Ascending aorta (tissue), 2 donors: ENCODE measurements around the gene TCERG1L. TPM values are rescaled to one million over a fixed set of nuclear protein-coding genes. Genes with fewer than 3 reads are reported as not detected.
A peak's percentile ranks its signal among the peaks of the same experiment; 100 is the strongest.
"Not testable (repeated sequence)": the region's sequence is repeated elsewhere in the genome, so short reads cannot be mapped to it uniquely, and the experiment has no call there.

Experiments used
- DNase-seq, 2 donors: peaks; one replicate each; pipeline ENCODE4 v3.0.0-alpha.2; 2019; ENCODE audit warnings: low spot score in 2 of 2
- H3K27ac ChIP-seq, 2 donors: fragments of 200-600 bp; sonication (generic); one replicate each; pipeline ENCODE4 v1.5.1; 2016 to 2017; ENCODE audit warnings: mild to moderate bottlenecking in 1 of 2
- H3K27me3 ChIP-seq: fragments of 200-600 bp; sonication (generic); one replicate; pipeline ENCODE4 v1.5.1; 2017
- H3K36me3 ChIP-seq, 2 donors: fragments of 200-600 bp; sonication (generic); one replicate each; pipeline ENCODE4 v1.5.1; 2016
- H3K4me1 ChIP-seq, 2 donors: fragments of 200-600 bp; sonication (generic); one replicate each; pipeline ENCODE4 v1.5.1; 2016 to 2017; ENCODE audit warnings: mild to moderate bottlenecking in 1 of 2
- H3K4me3 ChIP-seq, 2 donors: fragments of 200-600 bp; sonication (generic); one replicate each; pipeline ENCODE4 v1.5.1; 2016 to 2017; ENCODE audit warnings: mild to moderate bottlenecking in 1 of 2
- H3K9me3 ChIP-seq, 2 donors: fragments of 200-600 bp; sonication (generic); one replicate each; pipeline ENCODE4 v1.5.1; 2016
- intact Hi-C: fragments of 100-400 bp; cut with DNase I; formaldehyde crosslinking; loops from one replicate; pipeline ENCODE4 v1.15.1; 2023
- total RNA-seq: library from RNA; depleted of rRNA; stranded (reverse); fragments of >200 nt; gene quantifications from one replicate; pipeline ENCODE4 v1.1.0, GENCODE V29; 2016
- TF ChIP-seq, protein P1 (sequence below), 3 experiments: fragments of 200-600 bp in 2 of 3; fragments of 450-650 bp in 1 of 3; sonication (generic) in 2 of 3; IDR thresholded peaks; one replicate each; pipeline ENCODE4 v1.5.1; 2016 to 2019; ENCODE audit warnings: antibody characterized with exemption in 3 of 3, mild to moderate bottlenecking in 1 of 3, moderate library complexity in 1 of 3

The TCERG1L gene
- total RNA-seq, 1 donor from 2014 or later: not detected

GRCh38 chr10:131345691-131346090 is 34.2 kb upstream of the TCERG1L start:
- Histone ChIP-seq H3K9me3 (no peaks in the 10 kb centered on the region), H3K27ac (no peak overlapping the region), H3K4me3 (no peak overlapping the region), H3K4me1 (no peaks in the 10 kb centered on the region), H3K36me3 (no peaks in the 10 kb centered on the region), H3K27me3 (no peaks in the 10 kb centered on the region)
- DNase-seq: no peak
- TF ChIP-seq, protein P1, sequence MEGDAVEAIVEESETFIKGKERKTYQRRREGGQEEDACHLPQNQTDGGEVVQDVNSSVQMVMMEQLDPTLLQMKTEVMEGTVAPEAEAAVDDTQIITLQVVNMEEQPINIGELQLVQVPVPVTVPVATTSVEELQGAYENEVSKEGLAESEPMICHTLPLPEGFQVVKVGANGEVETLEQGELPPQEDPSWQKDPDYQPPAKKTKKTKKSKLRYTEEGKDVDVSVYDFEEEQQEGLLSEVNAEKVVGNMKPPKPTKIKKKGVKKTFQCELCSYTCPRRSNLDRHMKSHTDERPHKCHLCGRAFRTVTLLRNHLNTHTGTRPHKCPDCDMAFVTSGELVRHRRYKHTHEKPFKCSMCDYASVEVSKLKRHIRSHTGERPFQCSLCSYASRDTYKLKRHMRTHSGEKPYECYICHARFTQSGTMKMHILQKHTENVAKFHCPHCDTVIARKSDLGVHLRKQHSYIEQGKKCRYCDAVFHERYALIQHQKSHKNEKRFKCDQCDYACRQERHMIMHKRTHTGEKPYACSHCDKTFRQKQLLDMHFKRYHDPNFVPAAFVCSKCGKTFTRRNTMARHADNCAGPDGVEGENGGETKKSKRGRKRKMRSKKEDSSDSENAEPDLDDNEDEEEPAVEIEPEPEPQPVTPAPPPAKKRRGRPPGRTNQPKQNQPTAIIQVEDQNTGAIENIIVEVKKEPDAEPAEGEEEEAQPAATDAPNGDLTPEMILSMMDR (IDR thresholded peaks at IDR 0.05): no peak
- intact Hi-C loops: no loop called here

DNA sequence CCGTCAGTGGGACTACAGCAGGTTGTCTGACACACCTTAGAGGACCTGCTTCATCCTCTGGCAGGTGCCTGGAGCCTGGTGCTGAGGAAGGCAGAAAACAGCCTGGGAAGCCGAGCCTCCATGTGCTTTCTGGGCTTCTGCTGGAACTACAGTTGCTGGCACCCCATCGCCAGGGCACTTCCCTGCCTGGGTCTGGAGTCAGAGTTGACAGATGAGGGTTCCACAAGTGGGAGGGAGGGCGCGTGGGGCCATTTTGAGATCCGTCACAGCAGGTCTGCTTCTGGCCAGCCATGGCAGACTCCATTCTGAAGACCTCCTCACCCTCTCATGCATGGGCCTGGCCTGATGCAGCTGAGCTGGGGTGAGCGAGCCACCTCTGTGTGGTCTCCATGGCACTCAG is 33.2 kb upstream of the TCERG1L start:
- no peaks in the 10 kb centered on the region for H3K27me3 ChIP-seq
- H3K27ac ChIP-seq: no peak overlapping the region
- no peaks in the 10 kb centered on the region for H3K36me3 ChIP-seq
- intact Hi-C loops: no loop called here
- DNase-seq: no peak
- TF ChIP-seq, protein P1 (IDR thresholded peaks at IDR 0.05): no peak
- H3K4me1 ChIP-seq: no peaks in the 10 kb centered on the region
- H3K9me3 ChIP-seq: no peaks in the 10 kb centered on the region
- no peak overlapping the region for H3K4me3 ChIP-seq

- Histone ChIP-seq H3K4me1 (no peaks in the 10 kb centered on the region), H3K36me3 (no peaks in the 10 kb centered on the region), H3K9me3 (no peaks in the 10 kb centered on the region), H3K27ac (no peak overlapping the region), H3K4me3 (no peak overlapping the region), H3K27me3 (no peaks in the 10 kb centered on the region)
- intact Hi-C loops: no loop called here
- DNase-seq: no peak
- TF ChIP-seq, protein P1 (IDR thresholded peaks at IDR 0.05): no peak
Measured at GRCh38 chr10:131337741-131338140, 26.2 kb upstream of the TCERG1L start.

- Histone ChIP-seq H3K27me3 (no peaks in the 10 kb centered on the region), H3K27ac (no peak overlapping the region), H3K4me3 (no peak overlapping the region), H3K4me1 (no peaks in the 10 kb centered on the region), H3K9me3 (no peaks in the 10 kb centered on the region), H3K36me3 (no peaks in the 10 kb centered on the region)
- intact Hi-C loops: no loop called here
- DNase-seq: no peak
- TF ChIP-seq, protein P1 (IDR thresholded peaks at IDR 0.05): peak in 1 of 3 experiments; percentile 6
Measured at GRCh38 chr10:131332821-131333220, 21.3 kb upstream of the TCERG1L start.

DNA sequence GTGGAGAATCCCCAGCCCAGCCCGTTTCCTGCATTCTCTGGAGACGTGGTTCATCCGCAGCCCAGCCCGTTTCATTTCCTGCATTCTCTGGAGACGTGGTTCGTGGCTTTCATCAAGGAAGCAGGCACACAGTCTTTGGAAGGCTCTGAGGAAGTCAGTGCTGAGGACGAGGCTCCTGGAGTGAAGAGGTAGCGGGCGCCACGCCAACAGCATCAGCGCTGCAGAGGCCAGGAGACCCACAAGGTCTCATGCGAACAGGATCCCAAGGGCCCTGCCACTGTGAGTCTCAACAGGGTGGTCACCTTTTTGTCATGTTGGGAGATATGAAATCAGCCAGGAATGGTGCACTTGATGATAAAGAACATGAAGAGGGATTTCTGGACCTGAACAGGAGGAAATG is 12.4 kb upstream of the TCERG1L start:
- H3K4me3 ChIP-seq: no peak overlapping the region
- H3K36me3 ChIP-seq: no peaks in the 10 kb centered on the region
- TF ChIP-seq, protein P1 (IDR thresholded peaks at IDR 0.05): no peak
- no peak overlapping the region for H3K27ac ChIP-seq
- DNase-seq: no peak
- H3K27me3 ChIP-seq: no peaks in the 10 kb centered on the region
- no peaks in the 10 kb centered on the region for H3K9me3 ChIP-seq
- H3K4me1 ChIP-seq: no peaks in the 10 kb centered on the region
- intact Hi-C loops: no loop called here

GRCh38 chr10:131323025-131323424 is 11.5 kb upstream of the TCERG1L start:
- H3K9me3 ChIP-seq: no peaks in the 10 kb centered on the region
- no peaks in the 10 kb centered on the region for H3K36me3 ChIP-seq
- H3K27ac ChIP-seq: no peak overlapping the region
- TF ChIP-seq, protein P1 (IDR thresholded peaks at IDR 0.05): no peak
- intact Hi-C loops: no loop called here
- no peaks in the 10 kb centered on the region for H3K27me3 ChIP-seq
- no peaks in the 10 kb centered on the region for H3K4me1 ChIP-seq
- no peak for DNase-seq
- no peak overlapping the region for H3K4me3 ChIP-seq

GRCh38 chr10:131322575-131322974 is 11.1 kb upstream of the TCERG1L start:
- H3K27me3 ChIP-seq, H3K36me3 ChIP-seq, DNase-seq, intact Hi-C loops, H3K27ac ChIP-seq, H3K9me3 ChIP-seq, H3K4me1 ChIP-seq, H3K4me3 ChIP-seq: not testable (repeated sequence)
